ENCODE data around the gene CDKN2C.

- TF ChIP-seq CTCF (IDR thresholded peaks at IDR 0.05) (no peak), POLR2A (IDR thresholded peaks at IDR 0.05) (no peak), POLR2AphosphoS5 (IDR thresholded peaks at IDR 0.05) (no peak)
These were observed 39.9 kb upstream of the CDKN2C start for GRCh38 chr1:50930193-50930592.

All from breast epithelium (tissue), 3 donors.